ENCODE results near the gene CALCB.

The CALCB gene

DNA sequence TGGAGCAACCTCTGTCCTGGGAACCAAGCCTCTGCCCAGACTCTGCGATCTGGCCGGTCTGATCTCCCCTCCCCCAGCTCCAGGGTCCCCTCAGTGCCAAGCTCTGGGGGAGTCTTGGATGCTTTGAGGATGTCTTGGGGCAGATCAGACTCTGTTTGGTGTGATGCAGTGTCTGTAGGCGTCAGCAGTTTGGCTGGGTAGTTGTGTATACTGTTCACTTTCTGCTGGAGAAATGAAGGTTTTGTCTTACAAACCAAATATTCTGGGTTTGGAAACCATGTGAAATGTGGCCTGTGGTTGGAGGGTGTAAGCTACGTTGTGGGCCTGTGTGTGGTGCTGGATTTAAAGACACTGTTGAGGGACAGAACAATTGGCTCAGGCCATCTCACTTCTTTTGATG, 46.0 kb downstream of the CALCB start:
- no peak for DNase-seq

DNA sequence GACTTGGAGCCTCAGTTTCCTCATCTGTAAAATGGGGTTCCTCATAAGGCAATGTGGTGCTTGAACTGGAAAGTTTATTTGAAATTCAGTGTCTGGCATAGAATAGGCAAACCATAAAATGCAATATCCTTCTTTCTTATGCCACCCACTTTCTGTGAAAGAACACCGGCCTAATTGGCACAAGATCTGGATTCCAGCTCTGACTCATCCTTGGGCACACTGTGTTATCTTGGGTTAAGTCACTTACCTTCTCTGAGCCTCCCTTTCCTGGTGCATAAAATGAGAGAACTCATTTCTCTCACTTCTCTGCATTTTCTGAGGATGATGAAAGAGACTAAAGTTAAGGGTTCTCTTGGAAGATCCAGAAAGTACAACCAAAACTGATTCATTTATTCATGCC, 46.4 kb downstream of the CALCB start:
- no peak for DNase-seq

DNA sequence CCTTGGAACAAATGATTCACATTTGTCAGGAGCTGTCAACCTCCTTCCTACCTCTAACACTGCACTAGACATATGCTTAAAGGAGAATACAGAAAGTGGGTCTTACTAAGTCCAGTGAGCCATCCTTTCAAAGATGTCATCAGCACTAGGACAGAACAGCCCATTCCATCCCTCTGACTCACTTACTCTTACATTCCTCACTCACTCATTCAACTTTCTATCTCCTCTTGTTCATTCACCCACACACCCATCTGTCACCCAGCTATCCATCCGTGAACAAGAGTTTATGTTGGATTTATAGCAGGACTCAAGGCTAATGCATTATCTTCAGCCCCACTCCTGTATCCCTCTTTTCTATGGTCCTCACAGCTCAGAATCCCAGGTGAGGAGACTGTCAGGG, 50.5 kb downstream of the CALCB start:
- DNase-seq: no peak

DNA sequence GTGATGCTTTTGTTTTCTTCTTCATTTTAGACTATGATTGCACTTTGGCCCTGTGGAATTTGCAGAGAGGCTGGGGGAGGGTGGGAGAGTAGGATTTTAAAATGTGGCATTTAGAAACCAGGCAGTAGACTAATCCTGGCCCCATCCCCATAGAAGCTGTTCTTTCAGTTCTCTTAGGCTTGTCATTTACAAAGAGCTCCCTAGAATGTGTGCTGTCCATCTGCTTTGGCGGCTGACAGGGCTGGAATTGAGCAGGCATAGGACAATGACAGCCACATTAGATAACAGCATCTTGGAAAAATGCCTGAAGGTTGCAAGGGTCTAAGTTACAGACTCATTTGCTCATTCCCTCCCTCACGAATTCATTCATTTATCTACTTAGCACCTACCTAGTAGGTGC, 51.1 kb downstream of the CALCB start:
- no peak for DNase-seq

GRCh38 chr11:15127341-15127740, 53.9 kb downstream of the CALCB start:
- no peak for DNase-seq
